M059J (cell line): ENCODE data around the gene IGSF23. TPM values are rescaled to one million over a fixed set of nuclear protein-coding genes. Genes with fewer than 3 reads are reported as not detected.

ENCODE experiments used
- total RNA-seq: library from RNA; depleted of rRNA; stranded (reverse); fragments of >200 nt; shearing (Covaris generic); gene quantifications from 2 replicates; pipeline ENCODE4 v1.2.3, GENCODE V29; 2014; rRNA removed

The IGSF23 gene
- total RNA-seq, 1 experiment from 2014 or later = 0.22 TPM

Other genes starting within 250 kb of the IGSF23 start
- 1.6 and 2.3 TPM in 2 replicates for gene ZNF285, start 212.0 kb upstream of the IGSF23 start, total RNA-seq
- gene ZNF229, start 165.1 kb upstream of the IGSF23 start, total RNA-seq = 7.7 and 13.2 TPM in 2 replicates
- gene ZNF180, start 113.0 kb upstream of the IGSF23 start, total RNA-seq = 10.4 and 17.2 TPM in 2 replicates
- not detected in 2 replicates for gene CEACAM20, start 83.9 kb upstream of the IGSF23 start, total RNA-seq
- gene PVR, start 30.3 kb downstream of the IGSF23 start, total RNA-seq = 95.2 and 146 TPM in 2 replicates
- gene CEACAM19, start 57.9 kb downstream of the IGSF23 start, total RNA-seq = 1.2 and 1.8 TPM in 2 replicates
- not detected in 2 replicates for gene CEACAM16, start 85.6 kb downstream of the IGSF23 start, total RNA-seq
- gene BCL3, start 135.1 kb downstream of the IGSF23 start, total RNA-seq = 6.8 and 21.6 TPM in 2 replicates
- gene CBLC, start 164.3 kb downstream of the IGSF23 start, total RNA-seq = not detected in 2 replicates
- 23.3 and 49.5 TPM in 2 replicates for gene BCAM, start 195.5 kb downstream of the IGSF23 start, total RNA-seq
- gene NECTIN2, start 232.7 kb downstream of the IGSF23 start, total RNA-seq = 136 and 161 TPM in 2 replicates